Measurements from ENCODE around the gene NOG. TPM values are rescaled to one million over a fixed set of nuclear protein-coding genes. Genes with fewer than 3 reads are reported as not detected.

The NOG gene
- total RNA-seq, 2 donors from 2014 or later, result 1.5 TPM; not detected in 1

GRCh38 chr17:56581635-56582627 is 11.6 kb upstream of the NOG start:
- Histone ChIP-seq H3K27me3 (no peaks in the 10 kb centered on the region), H3K27ac (no peak overlapping the region)
- TF ChIP-seq CTCF (IDR thresholded peaks at IDR 0.05), result no peak

DNA sequence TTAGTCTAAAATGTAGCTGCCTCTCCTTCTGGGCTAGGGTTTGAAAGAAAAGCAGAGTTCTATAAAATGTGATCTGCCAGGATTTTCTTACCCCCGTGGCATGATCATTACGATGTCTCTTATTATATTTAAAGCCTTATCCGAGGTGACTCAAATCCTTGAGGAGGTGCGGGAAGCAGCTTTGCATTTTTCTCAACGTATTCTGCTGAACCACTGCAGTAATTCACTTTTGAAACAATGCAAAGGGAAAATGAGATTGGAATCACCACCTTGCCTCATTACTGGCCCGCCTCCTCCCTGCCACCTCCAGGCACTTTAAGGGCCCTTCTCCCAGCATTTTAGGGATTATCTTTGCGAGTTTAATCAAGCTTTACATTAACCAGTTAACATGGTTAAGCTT is 9.7 kb upstream of the NOG start:
- no peak for DNase-seq (ENCODE audit: low spot score)
- H3K4me1 ChIP-seq, result peaks cover 0 to 3% of the 10 kb centered on the region in 2 donors
- no peak overlapping the region for H3K4me3 ChIP-seq
- no peaks in the 10 kb centered on the region for H3K27me3 ChIP-seq
- no peak for TF ChIP-seq CTCF (IDR thresholded peaks at IDR 0.05)
- H3K36me3 ChIP-seq, result no peaks in the 10 kb centered on the region
- H3K9me3 ChIP-seq, result no peaks in the 10 kb centered on the region
- no peak overlapping the region for H3K27ac ChIP-seq

More at GRCh38 chr17:56581635-56582627, 11.6 kb upstream of the NOG start:
- no peak for DNase-seq (ENCODE audit: low spot score)
- peaks cover 0 to 12% of the 10 kb centered on the region in 2 donors for H3K4me1 ChIP-seq
- H3K4me3 ChIP-seq, result no peak overlapping the region
- H3K36me3 ChIP-seq, result no peaks in the 10 kb centered on the region
- no peaks in the 10 kb centered on the region for H3K9me3 ChIP-seq

DNA sequence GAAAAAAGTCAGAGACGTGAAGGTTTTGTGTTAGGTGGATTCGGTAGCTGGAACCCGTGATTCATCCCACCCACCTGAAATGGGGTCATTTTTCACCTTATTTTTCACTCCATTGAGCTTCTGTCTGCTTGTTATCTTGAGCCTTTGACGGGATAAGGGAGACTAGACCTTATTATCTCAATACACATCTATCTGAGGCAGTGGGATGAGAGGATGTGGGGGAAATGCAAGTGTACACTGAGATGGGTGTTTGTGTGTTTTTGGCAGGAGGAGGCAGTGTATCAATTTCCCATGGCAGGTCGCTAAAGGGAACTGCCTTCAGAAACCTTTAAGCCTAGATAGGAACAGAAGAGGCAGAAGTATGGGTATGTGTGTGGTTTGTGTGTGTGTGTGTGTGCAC is 6.2 kb upstream of the NOG start:
- Histone ChIP-seq H3K27ac (no peak overlapping the region), H3K9me3 (no peaks in the 10 kb centered on the region), H3K4me3 (no peak overlapping the region), H3K27me3 (no peaks in the 10 kb centered on the region), H3K4me1 (no peaks in the 10 kb centered on the region), H3K36me3 (no peaks in the 10 kb centered on the region)
- TF ChIP-seq CTCF (IDR thresholded peaks at IDR 0.05), result no peak
- no peak for DNase-seq (ENCODE audit: low spot score)

GRCh38 chr17:56592487-56593085 is 913 bp upstream of the NOG start:
- no peaks in the 10 kb centered on the region for H3K9me3 ChIP-seq
- no peak for DNase-seq (ENCODE audit: low spot score)
- no peak overlapping the region for H3K27ac ChIP-seq
- H3K4me1 ChIP-seq, result peaks cover 0 to 50% of the 10 kb centered on the region in 2 donors
- peak overlapping the region; percentile 44 to 62 for H3K4me3 ChIP-seq
- no peaks in the 10 kb centered on the region for H3K27me3 ChIP-seq
- H3K36me3 ChIP-seq, result no peaks in the 10 kb centered on the region
- TF ChIP-seq CTCF (IDR thresholded peaks at IDR 0.05), result peak; percentile 98

DNA sequence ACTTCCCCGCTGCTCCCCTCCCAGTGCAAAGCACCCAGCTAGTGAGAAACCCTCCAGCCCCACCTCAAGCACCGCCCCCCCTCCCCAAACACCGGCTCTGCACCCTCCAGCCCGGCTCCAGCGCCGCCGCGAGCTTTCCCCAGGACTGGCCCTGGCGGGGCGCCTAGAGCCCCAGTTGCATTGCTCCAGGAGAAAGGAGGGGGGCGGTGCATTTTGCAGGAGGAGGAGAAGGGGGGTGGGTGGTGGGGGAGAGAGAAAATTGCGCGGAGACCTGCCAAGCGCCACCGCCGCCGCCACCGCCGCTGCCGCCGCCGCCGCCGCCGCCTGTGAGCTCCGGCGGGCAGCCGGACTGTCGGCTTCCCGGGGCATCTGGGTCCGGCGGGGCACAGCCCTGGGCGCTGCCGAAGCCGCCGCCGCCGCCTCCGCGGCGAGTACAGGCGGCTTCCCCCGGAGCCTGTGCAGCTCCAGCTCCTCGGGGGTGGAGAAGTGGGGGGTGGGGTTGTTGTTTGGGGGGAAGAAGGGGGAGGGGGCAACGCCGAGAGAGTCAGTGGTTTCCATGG is 333 bp upstream of the NOG start:
- no peak for DNase-seq (ENCODE audit: low spot score)
- peaks cover 0 to 56% of the 10 kb centered on the region in 2 donors for H3K4me1 ChIP-seq
- no peak for TF ChIP-seq CTCF (IDR thresholded peaks at IDR 0.05)
- H3K36me3 ChIP-seq, result no peaks in the 10 kb centered on the region
- no peaks in the 10 kb centered on the region for H3K9me3 ChIP-seq
- no peaks in the 10 kb centered on the region for H3K27me3 ChIP-seq
- H3K4me3 ChIP-seq, result peak overlapping the region; percentile 44 to 62
- peak overlapping the region; percentile 62 to 67 for H3K27ac ChIP-seq

All from right atrium auricular region (tissue), 2 donors.